Measurements from ENCODE around the gene FRMPD4. TPM values are rescaled to one million over a fixed set of nuclear protein-coding genes. Genes with fewer than 3 reads are reported as not detected.

Gene FRMPD4
- total RNA-seq, 2 donors from 2014 or later, result not detected

DNA sequence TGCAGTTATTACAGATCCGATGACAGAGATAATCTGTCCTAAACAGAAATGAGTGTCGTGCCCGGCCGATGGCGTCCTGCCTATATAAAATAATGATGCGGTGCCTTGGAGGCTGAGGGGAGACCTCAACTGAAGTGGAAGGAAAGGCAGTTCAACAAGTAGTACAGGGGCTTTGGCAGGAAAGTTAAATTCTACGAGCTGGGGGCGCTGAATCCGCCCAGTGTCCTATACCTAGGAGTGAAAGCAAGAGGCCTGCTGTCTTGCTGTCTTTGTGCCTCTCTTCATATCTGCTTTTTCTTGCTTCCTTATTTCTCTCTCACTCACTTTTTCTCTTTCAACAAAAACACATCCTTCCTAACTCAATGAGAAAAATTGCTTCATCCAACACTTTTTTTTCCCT, 570.8 kb downstream of the FRMPD4 start:
- Mint-ChIP-seq H3K4me3 (no peak overlapping the region), H3K9me3 (no peaks in the 10 kb centered on the region), H3K36me3 (ENCODE audit: low read depth) (no peaks in the 10 kb centered on the region), H3K27ac (no peak overlapping the region), H3K4me1 (no peaks in the 10 kb centered on the region), H3K27me3 (no peaks in the 10 kb centered on the region)
- no peak for ATAC-seq (replicated peaks)

DNA sequence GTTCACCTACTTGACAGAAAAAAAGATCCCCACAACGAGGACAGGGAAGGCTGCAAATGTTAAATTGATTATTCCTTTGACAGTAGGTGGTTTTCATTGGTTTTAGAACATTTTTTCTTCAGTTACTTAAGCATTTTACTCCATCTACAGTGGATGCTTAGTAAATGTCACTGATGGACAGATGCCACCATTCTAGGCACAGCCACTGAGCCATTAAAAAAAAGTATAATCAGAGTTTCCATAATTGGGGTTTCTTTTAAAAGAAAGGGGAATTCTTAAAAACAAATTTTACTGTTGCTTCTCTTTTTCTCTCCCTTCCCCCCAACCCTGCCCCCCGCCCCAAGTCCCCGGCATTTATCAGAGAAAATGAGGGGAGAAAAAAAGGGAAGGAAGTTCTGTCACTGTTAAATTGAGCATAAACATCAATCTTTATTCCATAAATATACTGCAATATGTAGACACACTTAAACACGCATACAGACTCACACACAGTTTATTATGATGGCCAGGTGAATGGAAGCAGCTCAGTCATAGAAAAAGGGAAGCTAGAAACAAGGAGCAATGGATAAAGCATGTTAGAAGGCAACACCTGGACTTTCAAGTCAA, 573.3 kb downstream of the FRMPD4 start:
- ATAC-seq (replicated peaks), result no peak
- H3K27ac Mint-ChIP-seq, result no peak overlapping the region
- H3K36me3 Mint-ChIP-seq (ENCODE audit: low read depth), result no peaks in the 10 kb centered on the region
- H3K4me1 Mint-ChIP-seq, result no peaks in the 10 kb centered on the region
- no peaks in the 10 kb centered on the region for H3K27me3 Mint-ChIP-seq
- H3K9me3 Mint-ChIP-seq, result no peaks in the 10 kb centered on the region
- no peak overlapping the region for H3K4me3 Mint-ChIP-seq

DNA sequence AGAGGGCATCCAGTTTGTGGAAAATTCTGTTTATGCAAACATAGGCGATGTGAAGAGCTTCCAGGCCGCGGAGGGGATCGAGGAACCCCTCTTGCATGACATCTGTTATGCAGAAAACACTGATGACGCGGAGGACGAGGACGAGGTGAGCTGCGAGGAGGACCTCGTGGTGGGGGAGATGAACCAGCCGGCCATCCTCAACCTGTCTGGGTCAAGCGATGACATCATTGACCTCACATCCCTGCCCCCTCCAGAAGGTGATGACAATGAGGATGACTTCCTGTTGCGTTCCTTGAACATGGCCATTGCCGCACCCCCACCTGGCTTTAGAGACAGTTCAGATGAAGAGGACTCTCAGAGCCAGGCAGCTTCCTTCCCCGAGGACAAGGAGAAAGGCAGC, 578.3 kb downstream of the FRMPD4 start:
- Mint-ChIP-seq H3K36me3 (ENCODE audit: low read depth) (no peaks in the 10 kb centered on the region), H3K9me3 (no peaks in the 10 kb centered on the region), H3K27ac (no peak overlapping the region), H3K4me1 (no peaks in the 10 kb centered on the region), H3K4me3 (no peak overlapping the region), H3K27me3 (peaks cover 3% of the 10 kb centered on the region)
- no peak for ATAC-seq (replicated peaks)

DNA sequence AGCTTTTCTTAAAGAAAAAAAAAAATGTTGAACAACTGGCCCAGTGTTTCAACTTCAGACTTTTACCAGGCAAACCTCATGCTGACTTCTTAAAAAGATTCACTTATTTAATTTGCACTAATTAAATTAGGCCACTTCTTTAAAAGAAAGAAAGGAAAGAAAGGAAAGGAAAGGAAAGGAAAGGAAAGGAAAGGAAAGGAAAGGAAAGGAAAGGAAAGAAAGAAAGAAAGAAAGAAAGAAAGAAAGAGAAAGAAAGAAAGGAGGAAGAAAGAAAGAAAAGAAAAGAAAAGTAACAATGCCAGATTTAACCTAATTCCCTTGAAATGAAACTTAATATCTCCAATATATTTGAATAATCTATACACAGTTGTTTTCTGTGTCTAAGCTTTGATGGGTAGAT, 581.6 kb downstream of the FRMPD4 start:
- Mint-ChIP-seq H3K9me3 (no peaks in the 10 kb centered on the region), H3K36me3 (ENCODE audit: low read depth) (no peaks in the 10 kb centered on the region), H3K4me3 (no peak overlapping the region), H3K27me3 (peaks cover 6% of the 10 kb centered on the region), H3K4me1 (no peaks in the 10 kb centered on the region), H3K27ac (no peak overlapping the region)
- ATAC-seq (replicated peaks), result no peak

DNA sequence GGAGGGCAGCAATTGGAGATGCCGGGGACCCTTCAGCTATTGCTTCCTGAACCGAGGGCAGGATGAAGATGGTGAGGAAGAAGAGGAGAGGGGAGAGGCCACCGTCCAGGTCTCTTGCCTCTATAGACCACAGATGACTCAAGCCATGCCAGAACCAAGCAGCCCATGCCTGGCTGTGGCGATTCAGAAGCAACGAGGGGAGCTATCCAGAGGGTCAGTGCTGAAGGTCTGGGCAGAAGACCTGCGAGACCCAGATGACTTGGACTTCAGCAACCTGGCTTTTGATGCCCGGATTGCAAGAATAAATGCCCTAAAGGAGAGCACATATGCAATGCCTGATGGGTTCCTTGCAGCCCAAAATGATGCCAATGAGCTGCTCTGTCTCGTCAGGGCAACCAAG, 582.8 kb downstream of the FRMPD4 start:
- no peaks in the 10 kb centered on the region for H3K9me3 Mint-ChIP-seq
- ATAC-seq (replicated peaks), result no peak
- H3K4me3 Mint-ChIP-seq, result no peak overlapping the region
- peaks cover 6% of the 10 kb centered on the region for H3K27me3 Mint-ChIP-seq
- H3K27ac Mint-ChIP-seq, result no peak overlapping the region
- H3K36me3 Mint-ChIP-seq (ENCODE audit: low read depth), result no peaks in the 10 kb centered on the region
- H3K4me1 Mint-ChIP-seq, result no peaks in the 10 kb centered on the region

DNA sequence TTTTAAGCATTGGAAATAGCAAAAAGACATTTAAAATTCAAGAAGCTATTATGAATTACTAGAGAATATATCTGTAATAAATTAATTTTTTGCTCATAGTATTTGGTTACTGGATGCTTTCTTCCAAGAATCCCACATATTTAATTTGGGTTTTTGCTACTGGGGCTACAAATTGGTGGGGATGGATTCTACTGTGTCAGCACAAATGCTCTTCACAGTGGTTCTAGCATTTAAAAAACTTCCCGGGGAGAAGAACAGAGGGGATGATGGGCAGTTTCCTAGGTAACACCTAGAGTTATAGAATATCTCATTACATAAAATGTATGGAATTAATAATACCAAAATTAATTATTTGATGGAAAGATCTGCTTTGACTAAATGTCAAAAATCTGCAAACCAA, 584.0 kb downstream of the FRMPD4 start:
- ATAC-seq (replicated peaks), result no peak
- H3K9me3 Mint-ChIP-seq, result no peaks in the 10 kb centered on the region
- no peak overlapping the region for H3K27ac Mint-ChIP-seq
- no peak overlapping the region for H3K4me3 Mint-ChIP-seq
- no peaks in the 10 kb centered on the region for H3K4me1 Mint-ChIP-seq
- H3K27me3 Mint-ChIP-seq, result peaks cover 6% of the 10 kb centered on the region
- H3K36me3 Mint-ChIP-seq (ENCODE audit: low read depth), result no peaks in the 10 kb centered on the region

DNA sequence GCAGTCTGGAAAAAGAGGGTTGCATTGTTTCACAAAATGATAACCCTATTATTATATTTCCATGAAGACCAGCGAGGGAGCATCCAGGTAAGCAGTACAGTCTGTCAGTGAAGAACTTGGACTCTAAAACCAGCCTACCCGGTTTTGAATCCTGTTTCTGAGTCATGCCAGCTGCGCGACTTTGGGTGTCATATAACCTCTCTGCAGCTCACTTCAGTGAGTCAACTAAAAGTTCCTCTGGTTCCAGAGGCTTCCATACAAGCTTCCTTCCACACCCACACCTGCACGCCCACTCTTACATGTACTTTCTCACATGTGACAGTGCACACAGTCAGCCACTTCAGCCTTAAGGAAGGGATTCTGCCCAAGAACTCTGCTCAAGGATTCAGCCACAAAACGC, 603.1 kb downstream of the FRMPD4 start:
- Mint-ChIP-seq H3K9me3 (no peaks in the 10 kb centered on the region), H3K27ac (no peak overlapping the region), H3K36me3 (ENCODE audit: low read depth) (no peaks in the 10 kb centered on the region), H3K27me3 (no peaks in the 10 kb centered on the region), H3K4me1 (no peaks in the 10 kb centered on the region), H3K4me3 (no peak overlapping the region)
- no peak for ATAC-seq (replicated peaks)

DNA sequence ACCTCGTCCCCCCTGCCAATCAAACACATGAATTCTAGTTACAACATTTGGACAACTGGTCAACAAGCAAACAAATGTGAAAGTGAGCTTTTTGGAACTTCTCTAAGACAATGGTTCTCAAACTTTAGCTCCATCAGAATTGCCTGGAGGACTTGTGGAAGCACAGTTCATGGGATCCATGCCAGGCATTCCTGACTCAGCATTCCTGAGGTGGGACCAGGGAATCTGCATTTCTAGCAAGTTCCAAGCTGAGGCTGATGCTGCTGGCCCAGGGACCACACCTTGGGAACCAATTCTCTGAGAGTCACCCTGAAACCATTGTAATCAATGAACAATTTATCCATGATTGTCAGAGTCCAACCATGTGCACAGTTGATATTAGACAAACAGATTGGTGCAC, 609.2 kb downstream of the FRMPD4 start:
- Mint-ChIP-seq H3K36me3 (ENCODE audit: low read depth) (no peaks in the 10 kb centered on the region), H3K4me3 (no peak overlapping the region), H3K4me1 (no peaks in the 10 kb centered on the region), H3K27ac (no peak overlapping the region), H3K9me3 (no peaks in the 10 kb centered on the region), H3K27me3 (no peaks in the 10 kb centered on the region)
- no peak for ATAC-seq (replicated peaks)

DNA sequence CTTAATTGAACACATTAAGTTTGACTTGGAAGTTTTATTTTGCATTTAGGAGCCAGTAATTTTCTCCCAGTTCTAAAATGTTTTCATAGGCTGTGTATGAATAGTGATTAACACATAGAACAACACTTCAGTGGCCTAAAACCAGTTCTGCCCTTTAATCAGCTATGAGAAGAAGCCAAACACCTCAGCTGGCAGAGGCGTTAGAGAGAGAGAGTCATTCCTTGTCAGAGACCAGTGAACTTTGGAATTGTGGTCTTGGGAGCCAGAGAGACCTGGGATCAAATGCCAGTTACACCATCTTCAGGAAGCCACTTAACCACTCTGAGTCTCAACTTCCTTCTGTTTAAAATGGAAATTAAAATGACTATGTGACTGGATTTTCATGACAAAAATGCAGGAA, 613.6 kb downstream of the FRMPD4 start:
- no peak for ATAC-seq (replicated peaks)
- Mint-ChIP-seq H3K9me3 (no peaks in the 10 kb centered on the region), H3K36me3 (ENCODE audit: low read depth) (no peaks in the 10 kb centered on the region), H3K4me3 (no peak overlapping the region), H3K27ac (no peak overlapping the region), H3K4me1 (no peaks in the 10 kb centered on the region), H3K27me3 (peaks cover 3% of the 10 kb centered on the region)

DNA sequence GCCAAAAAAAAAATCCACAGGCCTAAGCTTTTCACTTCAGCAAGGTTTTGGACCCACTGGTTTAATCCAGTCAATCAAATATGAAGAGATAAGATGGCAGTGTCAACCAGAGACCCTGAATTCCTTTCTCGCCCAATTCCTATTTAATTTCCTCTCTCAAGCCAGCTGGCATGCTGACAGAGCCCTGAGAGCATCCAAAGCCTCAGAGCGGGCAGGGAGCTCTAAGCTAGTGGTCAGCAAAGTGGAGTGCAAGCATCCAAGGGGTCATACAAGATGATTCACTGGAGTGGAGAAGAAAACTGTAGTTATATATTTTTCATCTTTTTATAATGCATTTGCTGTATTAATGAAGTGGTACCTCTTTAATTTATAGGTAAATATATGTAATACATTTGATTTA, 615.1 kb downstream of the FRMPD4 start:
- no peak for ATAC-seq (replicated peaks)

DNA sequence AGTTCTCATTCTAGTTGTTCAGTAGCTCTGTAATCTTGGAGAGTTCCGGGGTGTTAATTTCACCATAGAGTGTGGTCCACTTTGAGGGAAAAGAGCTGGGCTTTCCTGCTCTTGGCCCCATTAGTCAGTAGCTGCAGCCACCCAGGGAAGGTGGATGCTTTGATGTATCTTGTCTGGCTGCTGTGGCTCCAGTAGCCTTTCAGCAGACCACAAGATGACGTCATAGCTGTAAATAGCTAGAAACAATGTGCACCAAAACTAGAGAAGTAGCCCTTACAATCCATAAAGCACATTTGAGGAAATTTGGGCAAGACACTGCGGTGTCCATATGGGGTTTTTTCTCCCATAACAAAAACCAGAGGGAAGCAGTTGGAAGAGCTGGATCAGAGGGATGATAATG, 620.0 kb downstream of the FRMPD4 start:
- no peak for ATAC-seq (replicated peaks)
- peaks cover 10% of the 10 kb centered on the region for H3K27me3 Mint-ChIP-seq
- H3K4me3 Mint-ChIP-seq, result no peak overlapping the region
- no peaks in the 10 kb centered on the region for H3K9me3 Mint-ChIP-seq
- H3K27ac Mint-ChIP-seq, result no peak overlapping the region
- H3K4me1 Mint-ChIP-seq, result no peaks in the 10 kb centered on the region
- H3K36me3 Mint-ChIP-seq (ENCODE audit: low read depth), result no peaks in the 10 kb centered on the region

More for the DNA sequence above, 615.1 kb downstream of the FRMPD4 start:
- Mint-ChIP-seq H3K4me1 (no peaks in the 10 kb centered on the region), H3K9me3 (no peaks in the 10 kb centered on the region), H3K36me3 (ENCODE audit: low read depth) (no peaks in the 10 kb centered on the region), H3K4me3 (no peak overlapping the region), H3K27me3 (peaks cover 8% of the 10 kb centered on the region), H3K27ac (no peak overlapping the region)

DNA sequence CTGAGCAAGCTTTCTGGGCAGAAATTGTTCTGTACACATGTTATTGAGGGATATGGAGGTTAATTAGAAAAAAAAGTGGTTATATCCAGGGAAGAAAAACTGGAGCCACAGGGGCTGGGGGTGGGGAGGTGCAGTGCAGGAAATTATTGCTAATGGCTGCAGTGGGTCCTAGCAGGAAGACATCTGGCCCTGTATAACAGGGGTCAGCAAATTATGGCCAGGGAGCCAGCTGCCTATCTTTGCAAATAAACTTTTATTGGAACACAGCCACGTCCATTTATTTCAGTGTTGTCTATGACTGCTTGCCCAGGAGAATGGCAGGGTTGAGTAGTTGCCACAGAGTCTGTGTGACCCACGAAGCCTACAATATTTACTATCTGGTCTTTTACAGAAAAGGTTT, 629.6 kb downstream of the FRMPD4 start:
- no peaks in the 10 kb centered on the region for H3K9me3 Mint-ChIP-seq
- no peaks in the 10 kb centered on the region for H3K4me1 Mint-ChIP-seq
- no peak overlapping the region for H3K4me3 Mint-ChIP-seq
- ATAC-seq (replicated peaks), result no peak
- no peak overlapping the region for H3K27ac Mint-ChIP-seq
- peaks cover 11% of the 10 kb centered on the region for H3K27me3 Mint-ChIP-seq
- H3K36me3 Mint-ChIP-seq (ENCODE audit: low read depth), result no peaks in the 10 kb centered on the region

DNA sequence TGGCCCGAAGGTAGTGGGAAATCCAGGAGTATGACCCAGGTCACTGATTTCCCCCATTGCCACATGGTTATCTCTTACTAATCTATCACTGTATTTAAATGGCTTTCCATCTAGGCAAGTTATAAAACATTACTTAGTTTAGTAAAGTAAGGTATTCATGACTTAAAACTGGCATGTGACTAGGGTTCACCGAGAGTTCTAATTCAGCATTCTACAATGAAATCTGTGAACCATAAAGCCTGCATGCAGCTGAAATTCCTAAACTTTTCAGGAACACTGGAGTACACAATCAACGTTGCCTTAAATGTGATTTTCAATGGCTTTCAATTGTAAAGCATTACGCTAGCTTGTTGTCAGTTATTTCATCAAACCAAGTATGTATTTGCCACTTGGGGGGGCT, 630.2 kb downstream of the FRMPD4 start:
- Mint-ChIP-seq H3K27me3 (peaks cover 12% of the 10 kb centered on the region), H3K4me3 (no peak overlapping the region), H3K4me1 (no peaks in the 10 kb centered on the region), H3K9me3 (no peaks in the 10 kb centered on the region), H3K27ac (no peak overlapping the region), H3K36me3 (ENCODE audit: low read depth) (no peaks in the 10 kb centered on the region)
- ATAC-seq (replicated peaks), result no peak

DNA sequence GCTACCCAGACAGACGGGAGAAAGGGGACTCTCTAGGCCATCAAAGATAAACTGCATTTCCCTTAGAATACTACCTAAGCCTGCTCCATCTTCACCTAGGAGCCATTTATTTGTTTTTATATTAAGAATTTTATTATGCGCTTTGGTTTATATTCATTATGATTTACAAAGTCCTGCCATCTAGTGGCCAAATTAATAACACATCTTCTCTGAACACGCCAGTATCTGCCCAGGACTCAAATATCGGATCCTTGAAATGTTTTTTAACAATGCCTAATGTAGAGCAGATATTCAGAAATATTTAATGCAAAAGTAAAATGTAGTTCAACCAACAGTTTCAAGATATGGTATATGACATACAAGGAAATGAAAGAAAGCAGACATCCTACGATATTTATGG, 632.2 kb downstream of the FRMPD4 start:
- H3K27ac Mint-ChIP-seq, result no peak overlapping the region
- H3K36me3 Mint-ChIP-seq (ENCODE audit: low read depth), result no peaks in the 10 kb centered on the region
- no peak overlapping the region for H3K4me3 Mint-ChIP-seq
- ATAC-seq (replicated peaks), result no peak
- H3K27me3 Mint-ChIP-seq, result peaks cover 12% of the 10 kb centered on the region
- H3K4me1 Mint-ChIP-seq, result no peaks in the 10 kb centered on the region
- no peaks in the 10 kb centered on the region for H3K9me3 Mint-ChIP-seq

DNA sequence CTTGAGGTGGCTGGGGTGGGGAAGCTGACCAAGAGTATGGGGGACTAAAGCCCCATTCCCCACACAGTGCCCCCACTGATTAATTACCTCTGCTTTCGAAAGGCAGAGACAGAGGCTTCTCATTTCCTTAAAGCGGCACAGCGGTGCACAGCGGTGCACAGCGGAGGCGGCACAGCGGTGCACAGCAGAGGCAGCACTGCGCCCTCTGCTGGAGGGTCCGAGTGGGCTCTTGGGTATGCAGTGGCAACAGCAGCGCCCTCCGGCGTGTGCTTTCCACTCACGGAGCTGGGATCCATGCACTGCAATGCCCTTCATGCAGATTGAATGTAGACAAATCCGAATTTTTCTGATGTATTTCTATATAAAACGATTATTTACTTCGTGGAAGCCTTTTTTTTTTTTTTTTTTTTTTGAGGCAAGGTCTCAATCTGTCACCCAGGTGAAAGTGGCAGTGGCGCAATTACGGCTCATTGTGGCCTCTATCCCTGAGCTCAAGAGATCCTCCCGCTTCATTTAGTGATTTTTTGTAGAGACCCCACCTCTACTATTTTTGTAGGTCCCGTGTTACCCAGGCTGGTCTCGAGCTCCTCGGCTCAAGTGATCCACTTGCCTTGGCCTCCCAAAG, 633.3 kb downstream of the FRMPD4 start:
- Mint-ChIP-seq H3K9me3 (no peaks in the 10 kb centered on the region), H3K36me3 (ENCODE audit: low read depth) (no peaks in the 10 kb centered on the region), H3K4me1 (no peaks in the 10 kb centered on the region), H3K27me3 (peaks cover 12% of the 10 kb centered on the region), H3K27ac (no peak overlapping the region), H3K4me3 (no peak overlapping the region)
- peak; percentile 99 for ATAC-seq (replicated peaks)

Data from activated T-helper 17 cell treated with anti-CD3 and anti-CD28 coated beads, Interleukin-2, amount 50 U/mL, for 72 hours (primary cell).